GM19372 (cell line): ENCODE data around the gene TRAPPC12.

Experiments used
- ATAC-seq: cut with Tn5 transposase; IDR thresholded peaks from one replicate; pipeline ENCODE4 v1.9.1; 2021; ENCODE audit warnings: mild to moderate bottlenecking, low read depth, moderate library complexity; ENCODE audit not compliant: unreplicated experiment

Gene TRAPPC12

DNA sequence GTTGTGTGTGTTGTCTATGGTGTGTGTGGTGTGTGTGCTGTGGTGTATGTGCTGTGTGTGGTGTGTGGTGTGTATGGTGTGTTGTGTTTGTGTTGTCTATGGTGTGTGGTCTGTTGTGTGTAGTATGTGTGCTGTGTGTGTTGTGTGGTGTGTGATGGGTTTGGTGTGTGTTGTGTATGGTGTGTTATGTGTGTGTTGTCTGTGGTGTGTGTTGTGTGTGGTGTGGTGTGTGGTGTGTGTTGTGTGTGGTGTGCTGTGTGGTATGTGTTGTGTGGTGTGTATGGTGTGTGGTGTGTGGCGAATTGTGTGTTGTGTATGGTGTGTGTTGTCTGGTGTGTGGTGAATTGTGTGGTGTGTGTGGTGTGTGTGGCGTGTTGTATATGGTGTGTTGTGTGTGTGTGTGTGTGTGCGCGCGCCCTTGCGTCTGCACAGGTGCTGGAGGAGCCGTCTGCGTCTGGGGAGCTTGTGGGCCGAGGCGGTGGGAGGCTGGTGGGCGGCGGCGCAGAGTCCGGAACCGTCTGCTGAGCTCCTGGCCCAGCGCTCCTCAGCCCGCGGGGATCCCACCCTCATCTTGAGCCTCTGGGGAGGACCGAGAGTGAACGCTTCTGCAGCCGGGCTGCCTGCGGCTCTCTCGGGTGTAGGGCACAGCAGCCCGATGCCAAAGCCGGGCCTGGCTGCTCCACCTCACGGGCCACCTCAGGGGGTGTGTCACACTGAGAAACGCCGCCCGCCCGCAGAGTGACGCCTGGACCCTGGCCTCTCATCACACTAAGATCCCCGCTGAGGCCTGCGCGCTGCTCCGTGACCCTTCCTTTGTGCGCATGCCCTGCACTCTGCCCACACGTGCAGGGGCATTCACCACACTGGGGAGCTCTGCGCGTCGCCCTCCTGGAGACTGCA lies 148.6 kb downstream of the TRAPPC12 start:
- peak; percentile 68 for ATAC-seq
